ENCODE results near the gene CYTH2. TPM values are rescaled to one million over a fixed set of nuclear protein-coding genes. Genes with fewer than 3 reads are reported as not detected.

Gene CYTH2
- polyA plus RNA-seq, 12 donors, result 32.5 to 76.9 (median 41.0) TPM; not detected in 1

- DNase-seq, result no peak
These were observed 22.6 kb downstream of the CYTH2 start for GRCh38 chr19:48491793-48492123.

- DNase-seq, result peak; percentile 87
These were observed 24.0 kb downstream of the CYTH2 start for GRCh38 chr19:48492925-48493717.

GRCh38 chr19:48493718-48494401 is 24.7 kb downstream of the CYTH2 start:
- DNase-seq, result no peak

- no peak for DNase-seq
These were observed 26.2 kb downstream of the CYTH2 start for GRCh38 chr19:48495396-48495795.

- no peak for DNase-seq
These were observed 28.0 kb downstream of the CYTH2 start for GRCh38 chr19:48496959-48497727.

GRCh38 chr19:48497728-48498594 is 28.8 kb downstream of the CYTH2 start:
- no peak for DNase-seq

- no peak for DNase-seq
These were observed 29.6 kb downstream of the CYTH2 start for GRCh38 chr19:48498595-48499311.

- DNase-seq, result no peak
These were observed 30.3 kb downstream of the CYTH2 start for GRCh38 chr19:48499316-48500090.

GRCh38 chr19:48500830-48501493 is 31.8 kb downstream of the CYTH2 start:
- DNase-seq, result no peak

GRCh38 chr19:48501494-48502349 is 32.6 kb downstream of the CYTH2 start:
- DNase-seq, result no peak

- no peak for DNase-seq
These were observed 33.3 kb downstream of the CYTH2 start for GRCh38 chr19:48502350-48503018.

GRCh38 chr19:48506138-48506733 is 37.1 kb downstream of the CYTH2 start:
- no peak for DNase-seq

- DNase-seq, result no peak
These were observed 38.8 kb downstream of the CYTH2 start for GRCh38 chr19:48507911-48508439.

GRCh38 chr19:48508729-48509411 is 39.7 kb downstream of the CYTH2 start:
- no peak for DNase-seq

GRCh38 chr19:48509467-48510194 is 40.5 kb downstream of the CYTH2 start:
- no peak for DNase-seq

Data from muscle of arm (tissue), 12 donors.